ENCODE data around the gene CP. TPM values are rescaled to one million over a fixed set of nuclear protein-coding genes. Genes with fewer than 3 reads are reported as not detected.

The CP gene
- total and polyA plus RNA-seq, 9 of the 15 experiments (the other 6 are each of a cell fraction or from before 2014, with no cell fraction given) = 0.30 to 0.75 TPM; not detected in 7

- TF ChIP-seq ZNF398 (CRISPR knock-in tag; IDR thresholded peaks at IDR 0.05) (no peak), ZNF133 (CRISPR knock-in tag; IDR thresholded peaks at IDR 0.05) (no peak), NELFE (IDR thresholded peaks at IDR 0.05; ENCODE audit: insufficient read depth, insufficient read length) (no peak), SMAD4 (CRISPR knock-in tag; conservative IDR thresholded peaks at IDR 0.05) (peak; percentile 42; the same call in 1 of the 2 replicates), PURB (CRISPR knock-in tag; IDR thresholded peaks at IDR 0.05; ENCODE audit: low read depth) (no peak), TFAP4 (CRISPR knock-in tag; IDR thresholded peaks at IDR 0.05; ENCODE audit: borderline replicate concordance) (no peak), NBN (IDR thresholded peaks at IDR 0.05; ENCODE audit: low read depth) (0 out of 2 replicates have a peak, but pooled peaks have one; percentile 66), ATF1 (CRISPR knock-in tag; IDR thresholded peaks at IDR 0.05) (no peak), ATF1 (tag; IDR thresholded peaks at IDR 0.05) (peak; percentile 83), VEZF1 (CRISPR knock-in tag; IDR thresholded peaks at IDR 0.05) (peak; percentile 53; the same call in 1 of the 2 replicates), ARID3A (IDR thresholded peaks at IDR 0.05; ENCODE audit: borderline replicate concordance, low read depth, low read length) (peak; percentile 12; the same call in 1 of the 2 replicates), HCFC1 (IDR thresholded peaks at IDR 0.05; ENCODE audit: low read depth, low read length) (no peak), PHB2 (IDR thresholded peaks at IDR 0.05; ENCODE audit: low read depth) (no peak), DLX4 (CRISPR knock-in tag; IDR thresholded peaks at IDR 0.05) (no peak), CTCF (IDR thresholded peaks at IDR 0.05 in 2 of 3, conservative IDR thresholded peaks at IDR 0.05 in 1 of 3; ENCODE audit: insufficient read depth in 2 of 3, low read depth in 1 of 3, low read length in 3 of 3) (no peak), DPF2 (IDR thresholded peaks at IDR 0.05) (peak; percentile 93), HNRNPUL1 (IDR thresholded peaks at IDR 0.05; ENCODE audit: low read length) (no peak), ZEB2 (IDR thresholded peaks at IDR 0.05) (peak; percentile 69; the same call in 1 of the 2 replicates), CEBPB (tag; IDR thresholded peaks at IDR 0.05) (peak; percentile 50; the same call in 1 of the 2 replicates)
These were observed 41.5 kb downstream of the CP start (continued) for GRCh38 chr3:149180057-149180573.
